Measurements from ENCODE around the gene ZNF236.

ZNF236 gene

GRCh38 chr18:76824145-76824676 lies 1.9 kb downstream of the ZNF236 start:
- H3K79me2 ChIP-seq (ENCODE audit: low read length): peaks cover 90% of the 10 kb centered on the region
- H3K4me2 ChIP-seq (ENCODE audit: low read length): peak overlapping the region; percentile 79
- peaks cover 5% of the 10 kb centered on the region for H3K36me3 ChIP-seq (replicated peaks; ENCODE audit: low read depth, low read length)
- TF ChIP-seq EZH2phosphoT487 (IDR thresholded peaks at IDR 0.05; ENCODE audit: low read depth) (no peak), CTCF (IDR thresholded peaks at IDR 0.05; ENCODE audit: low read depth, low read length) (no peak)
- peak overlapping the region; percentile 88; the same call in 1 of the 2 replicates for H3K4me3 ChIP-seq (ENCODE audit: low read length)
- 0 out of 2 replicates have a peak, but pooled peaks cover 4% of the 10 kb centered on the region for H4K20me1 ChIP-seq (ENCODE audit: insufficient read depth, low read length)
- H3K27me3 ChIP-seq (ENCODE audit: low read depth, low read length): no peaks in the 10 kb centered on the region
- H3K9me3 ChIP-seq (ENCODE audit: insufficient read depth, low read length): no peaks in the 10 kb centered on the region
- no peak overlapping the region for H3K9ac ChIP-seq (ENCODE audit: low read length)
- no peak overlapping the region for H2AFZ ChIP-seq (ENCODE audit: low read depth, low read length)
- no peak overlapping the region for H3K27ac ChIP-seq (ENCODE audit: low read length)
- H3K4me1 ChIP-seq (ENCODE audit: low read length): peaks cover 33% of the 10 kb centered on the region

GRCh38 chr18:76824754-76825153 lies 2.4 kb downstream of the ZNF236 start:
- Histone ChIP-seq H3K9me3 (ENCODE audit: insufficient read depth, low read length) (no peaks in the 10 kb centered on the region), H3K4me1 (ENCODE audit: low read length) (peaks cover 30% of the 10 kb centered on the region), H3K27ac (ENCODE audit: low read length) (no peak overlapping the region), H2AFZ (ENCODE audit: low read depth, low read length) (no peak overlapping the region), H3K27me3 (ENCODE audit: low read depth, low read length) (no peaks in the 10 kb centered on the region), H4K20me1 (ENCODE audit: insufficient read depth, low read length) (0 out of 2 replicates have a peak, but pooled peaks cover 4% of the 10 kb centered on the region), H3K9ac (ENCODE audit: low read length) (no peak overlapping the region), H3K4me3 (ENCODE audit: low read length) (no peak overlapping the region), H3K36me3 (replicated peaks; ENCODE audit: low read depth, low read length) (peaks cover 5% of the 10 kb centered on the region), H3K4me2 (ENCODE audit: low read length) (no peak overlapping the region), H3K79me2 (ENCODE audit: low read length) (peaks cover 90% of the 10 kb centered on the region)
- TF ChIP-seq EZH2phosphoT487 (IDR thresholded peaks at IDR 0.05; ENCODE audit: low read depth) (no peak), CTCF (IDR thresholded peaks at IDR 0.05; ENCODE audit: low read depth, low read length) (no peak)

- Histone ChIP-seq H3K79me2 (ENCODE audit: low read length) (peaks cover 91% of the 10 kb centered on the region), H3K4me2 (ENCODE audit: low read length) (no peak overlapping the region), H3K4me3 (ENCODE audit: low read length) (no peak overlapping the region), H3K27me3 (ENCODE audit: low read depth, low read length) (no peaks in the 10 kb centered on the region), H4K20me1 (ENCODE audit: insufficient read depth, low read length) (no peaks in the 10 kb centered on the region; the same call in 1 of the 2 replicates), H3K4me1 (ENCODE audit: low read length) (peaks cover 18% of the 10 kb centered on the region), H3K36me3 (replicated peaks; ENCODE audit: low read depth, low read length) (peaks cover 4% of the 10 kb centered on the region), H2AFZ (ENCODE audit: low read depth, low read length) (no peak overlapping the region), H3K9me3 (ENCODE audit: insufficient read depth, low read length) (no peaks in the 10 kb centered on the region), H3K9ac (ENCODE audit: low read length) (no peak overlapping the region), H3K27ac (ENCODE audit: low read length) (no peak overlapping the region)
- TF ChIP-seq EZH2phosphoT487 (IDR thresholded peaks at IDR 0.05; ENCODE audit: low read depth): no peak
- TF ChIP-seq CTCF (IDR thresholded peaks at IDR 0.05; ENCODE audit: low read depth, low read length): no peak
Measured at GRCh38 chr18:76827205-76828200, 5.1 kb downstream of the ZNF236 start.

GRCh38 chr18:76834379-76834778 lies 12.0 kb downstream of the ZNF236 start:
- Histone ChIP-seq H3K9me3 (ENCODE audit: insufficient read depth, low read length) (no peaks in the 10 kb centered on the region), H3K4me2 (ENCODE audit: low read length) (no peak overlapping the region), H3K36me3 (replicated peaks; ENCODE audit: low read depth, low read length) (peaks cover 4% of the 10 kb centered on the region), H3K27ac (ENCODE audit: low read length) (no peak overlapping the region), H3K4me1 (ENCODE audit: low read length) (no peaks in the 10 kb centered on the region), H2AFZ (ENCODE audit: low read depth, low read length) (no peak overlapping the region), H3K79me2 (ENCODE audit: low read length) (peaks cover 75% of the 10 kb centered on the region), H4K20me1 (ENCODE audit: insufficient read depth, low read length) (peaks cover 6% of the 10 kb centered on the region), H3K9ac (ENCODE audit: low read length) (no peak overlapping the region), H3K27me3 (ENCODE audit: low read depth, low read length) (no peaks in the 10 kb centered on the region), H3K4me3 (ENCODE audit: low read length) (no peak overlapping the region)
- TF ChIP-seq CTCF (IDR thresholded peaks at IDR 0.05; ENCODE audit: low read depth, low read length) (no peak), EZH2phosphoT487 (IDR thresholded peaks at IDR 0.05; ENCODE audit: low read depth) (no peak)
